Astrocyte of the cerebellum (primary cell): Measurements from ENCODE around the gene AKAP9.
"Not testable (repeated sequence)": the region's sequence is repeated elsewhere in the genome, so short reads cannot be mapped to it uniquely, and the experiment has no call there.

Source experiments
- DNase-seq: peaks from one replicate; pipeline ENCODE4 v3.0.0-alpha.2; 2011; ENCODE audit warnings: low read depth
- H3K4me3 ChIP-seq: 2 replicates; pipeline ENCODE4 v1.5.1; 2011; ENCODE audit warnings: mild to moderate bottlenecking, low read depth, low read length, moderate library complexity
- CTCF ChIP-seq: IDR thresholded peaks from 2 replicates; pipeline ENCODE4 v1.5.1; 2012; ENCODE audit warnings: low read length, low read depth, moderate library complexity, mild to moderate bottlenecking; ENCODE audit errors: missing control alignments
- in situ Hi-C: cut with HindIII; loops from 2 replicates; pipeline ENCODE4 v1.10.0; 2017; ENCODE audit warnings: low sequenced_read_pairs

Gene AKAP9

GRCh38 chr7:91945476-91945875 lies 4.8 kb downstream of the AKAP9 start:
- H3K4me3 ChIP-seq = no peak overlapping the region
- in situ Hi-C loops = no loop called here
- TF ChIP-seq CTCF = no peak
- no peak for DNase-seq

GRCh38 chr7:91946549-91946948 lies 5.9 kb downstream of the AKAP9 start:
- DNase-seq = no peak
- no peak overlapping the region for H3K4me3 ChIP-seq
- TF ChIP-seq CTCF = no peak

GRCh38 chr7:91947948-91948347 lies 7.3 kb downstream of the AKAP9 start:
- no peak for DNase-seq
- H3K4me3 ChIP-seq = no peak overlapping the region
- in situ Hi-C loops = no loop called here
- no peak for TF ChIP-seq CTCF

More at GRCh38 chr7:91946549-91946948, 5.9 kb downstream of the AKAP9 start:
- in situ Hi-C loops = no loop called here

- DNase-seq = no peak
- in situ Hi-C loops = loop anchor here (5.0 kb wide), 1 partner anchor 48 kb away; no protein-coding TSS in a partner anchor
- no peak overlapping the region for H3K4me3 ChIP-seq
- TF ChIP-seq CTCF = no peak
Measured at GRCh38 chr7:91949221-91950009, 8.8 kb downstream of the AKAP9 start.

- peak; percentile 27 for TF ChIP-seq CTCF
- DNase-seq = no peak
- H3K4me3 ChIP-seq = no peak overlapping the region
- in situ Hi-C loops = loop anchor here (5.0 kb wide), 1 partner anchor 44 kb away; no protein-coding TSS in a partner anchor
Measured at GRCh38 chr7:91953618-91954017, 13.0 kb downstream of the AKAP9 start.

GRCh38 chr7:91956464-91956863 lies 15.8 kb downstream of the AKAP9 start:
- H3K4me3 ChIP-seq, in situ Hi-C loops, DNase-seq: not testable (repeated sequence)

- in situ Hi-C loops = no loop called here
- no peak for TF ChIP-seq CTCF
- H3K4me3 ChIP-seq = no peak overlapping the region
- DNase-seq = no peak
Measured at GRCh38 chr7:91957232-91957631, 16.6 kb downstream of the AKAP9 start.
